Body of pancreas (tissue), 4 donors: ENCODE data around the gene SPRYD4. TPM values are rescaled to one million over a fixed set of nuclear protein-coding genes. Genes with fewer than 3 reads are reported as not detected.

Source experiments
- ATAC-seq: fragments of 150-250 bp; one replicate; pipeline ENCODE4 v1.9.1; 2016
- DNase-seq, 4 donors: peaks; one replicate each; pipeline ENCODE4 v3.0.0-alpha.2; 2019
- H3K27ac ChIP-seq, 4 donors: fragments of 200-600 bp; sonication (generic); 1 replicate in 3 of 4; 2 replicates in 1 of 4; pipeline versions ENCODE4 v1.5.1 to v1.6.1; 2016 to 2019; ENCODE audit warnings: mild to moderate bottlenecking in 1 of 4, mixed read lengths in 1 of 4, moderate library complexity in 1 of 4
- H3K27me3 ChIP-seq, 2 donors: fragments of 200-600 bp; sonication (generic); one replicate each; pipeline ENCODE4 v1.6.0; 2016; ENCODE audit warnings: mild to moderate bottlenecking in 1 of 2
- H3K36me3 ChIP-seq, 2 donors: fragments of 200-600 bp; sonication (generic); replicated peaks in 1 of 2; 2 replicates each; pipeline ENCODE4 v1.5.1; 2016; ENCODE audit warnings: low read depth in 2 of 2; ENCODE audit not compliant: insufficient read depth in 1 of 2
- H3K4me1 ChIP-seq: fragments of 200-600 bp; sonication (generic); one replicate; pipeline ENCODE4 v1.6.0; 2016
- H3K4me3 ChIP-seq, 2 donors: fragments of 200-600 bp; sonication (generic); 1 replicate in 1 of 2; 2 replicates in 1 of 2; pipeline ENCODE4 v1.5.1; 2016 to 2019
- H3K9me3 ChIP-seq, 3 donors: fragments of 200-600 bp; sonication (generic); 1 replicate in 2 of 3; 2 replicates in 1 of 3; pipeline ENCODE4 v1.5.1; 2016
- POLR2A ChIP-seq, 3 donors: fragments of 450-650 bp; IDR thresholded peaks; one replicate each; pipeline ENCODE4 v1.6.1; 2016; ENCODE audit warnings: antibody characterized with exemption in 3 of 3, mild to moderate bottlenecking in 2 of 3
- WGBS, 2 donors: methylation state at CpG; one replicate each; pipeline ENCODE4 v1.1.5; 2017; 5-methylcytosine and 5-hydroxymethylcytosine counted together
- intact Hi-C: fragments of 100-400 bp; cut with DNase I; formaldehyde crosslinking; loops from one replicate; pipeline ENCODE4 v1.15.1; 2023
- total RNA-seq, 2 donors: library from RNA; depleted of rRNA; stranded (reverse); fragments of >200 nt; gene quantifications; one replicate each; pipeline ENCODE4 v1.1.0, GENCODE V29; 2016
- TF ChIP-seq, protein P1 (sequence below), 7 experiments: fragments of 450-650 bp in 4 of 7; fragments of 200-600 bp in 3 of 7; sonication (generic) in 3 of 7; IDR thresholded peaks; one replicate each; pipeline ENCODE4 v1.5.1; 2016 to 2019; ENCODE audit warnings: antibody characterized with exemption in 7 of 7

SPRYD4 gene
- total RNA-seq, 2 donors from 2014 or later: 1.6 to 2.1 TPM

DNA sequence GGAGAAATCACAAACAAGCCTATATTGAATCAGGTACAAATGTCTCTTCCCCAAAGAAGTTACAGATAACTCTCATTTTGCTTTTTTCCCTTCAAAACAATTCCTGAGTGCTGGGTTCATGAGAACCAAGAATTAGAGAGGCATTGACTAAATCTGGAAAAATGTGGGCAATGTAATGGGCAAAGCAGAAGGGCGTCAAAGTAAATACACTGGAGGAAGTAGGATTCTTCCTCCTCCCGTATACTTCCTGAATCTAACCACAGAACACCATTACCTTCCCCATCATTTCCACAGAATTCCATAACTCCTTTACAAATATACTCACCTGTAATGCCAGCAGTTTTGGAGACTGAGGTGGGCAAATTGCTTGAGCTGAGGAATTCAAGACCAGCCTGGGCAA is 50.2 kb downstream of the SPRYD4 start:
- 44 to 49% methylated on average over 2 of the region's 2 CpGs for WGBS, 2 donors
- ATAC-seq (no peak), DNase-seq (no peak)
- Histone ChIP-seq H3K9me3 (no peaks in the 10 kb centered on the region), H3K4me1 (peaks cover 13% of the 10 kb centered on the region), H3K27ac (no peak overlapping the region), H3K4me3 (no peak overlapping the region), H3K36me3 (no peaks in the 10 kb centered on the region), H3K27me3 (no peaks in the 10 kb centered on the region)
- no peak for TF ChIP-seq POLR2A (IDR thresholded peaks at IDR 0.05)
- TF ChIP-seq, protein P1, sequence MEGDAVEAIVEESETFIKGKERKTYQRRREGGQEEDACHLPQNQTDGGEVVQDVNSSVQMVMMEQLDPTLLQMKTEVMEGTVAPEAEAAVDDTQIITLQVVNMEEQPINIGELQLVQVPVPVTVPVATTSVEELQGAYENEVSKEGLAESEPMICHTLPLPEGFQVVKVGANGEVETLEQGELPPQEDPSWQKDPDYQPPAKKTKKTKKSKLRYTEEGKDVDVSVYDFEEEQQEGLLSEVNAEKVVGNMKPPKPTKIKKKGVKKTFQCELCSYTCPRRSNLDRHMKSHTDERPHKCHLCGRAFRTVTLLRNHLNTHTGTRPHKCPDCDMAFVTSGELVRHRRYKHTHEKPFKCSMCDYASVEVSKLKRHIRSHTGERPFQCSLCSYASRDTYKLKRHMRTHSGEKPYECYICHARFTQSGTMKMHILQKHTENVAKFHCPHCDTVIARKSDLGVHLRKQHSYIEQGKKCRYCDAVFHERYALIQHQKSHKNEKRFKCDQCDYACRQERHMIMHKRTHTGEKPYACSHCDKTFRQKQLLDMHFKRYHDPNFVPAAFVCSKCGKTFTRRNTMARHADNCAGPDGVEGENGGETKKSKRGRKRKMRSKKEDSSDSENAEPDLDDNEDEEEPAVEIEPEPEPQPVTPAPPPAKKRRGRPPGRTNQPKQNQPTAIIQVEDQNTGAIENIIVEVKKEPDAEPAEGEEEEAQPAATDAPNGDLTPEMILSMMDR (IDR thresholded peaks at IDR 0.05): no peak
- intact Hi-C loops: loop anchor here (5.0 kb wide), 1 partner anchor 54 kb away; no protein-coding TSS in a partner anchor

DNA sequence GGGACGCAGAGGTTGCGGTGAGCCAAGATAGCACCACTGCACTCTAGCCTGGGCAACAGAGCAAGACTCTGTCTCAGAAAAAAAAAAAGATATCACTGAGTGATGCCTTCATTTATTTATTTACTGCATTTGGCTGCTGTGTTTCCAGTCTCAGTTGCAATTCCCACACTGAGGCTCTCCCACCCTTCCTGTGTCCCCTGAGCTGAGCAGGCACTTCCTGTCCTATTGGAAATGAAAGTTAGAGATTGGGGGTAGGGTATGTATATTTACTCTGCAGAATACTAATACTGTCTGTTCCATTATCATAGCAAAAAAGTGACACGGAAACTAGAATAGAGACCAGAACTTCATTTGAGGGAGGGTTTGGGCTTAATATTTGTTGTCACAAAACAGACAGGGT is 51.7 kb downstream of the SPRYD4 start:
- Histone ChIP-seq H3K27ac (peak overlapping the region in 1 of 4 donors; percentile 91), H3K36me3 (no peaks in the 10 kb centered on the region), H3K4me3 (no peak overlapping the region), H3K9me3 (no peaks in the 10 kb centered on the region), H3K4me1 (peaks cover 13% of the 10 kb centered on the region), H3K27me3 (no peaks in the 10 kb centered on the region)
- intact Hi-C loops: no loop called here
- ATAC-seq: no peak
- TF ChIP-seq POLR2A (IDR thresholded peaks at IDR 0.05): no peak
- TF ChIP-seq, protein P1 (IDR thresholded peaks at IDR 0.05): no peak
- 62 to 79% methylated on average over 3 of the region's 3 CpGs for WGBS, 2 donors
- no peak for DNase-seq

DNA sequence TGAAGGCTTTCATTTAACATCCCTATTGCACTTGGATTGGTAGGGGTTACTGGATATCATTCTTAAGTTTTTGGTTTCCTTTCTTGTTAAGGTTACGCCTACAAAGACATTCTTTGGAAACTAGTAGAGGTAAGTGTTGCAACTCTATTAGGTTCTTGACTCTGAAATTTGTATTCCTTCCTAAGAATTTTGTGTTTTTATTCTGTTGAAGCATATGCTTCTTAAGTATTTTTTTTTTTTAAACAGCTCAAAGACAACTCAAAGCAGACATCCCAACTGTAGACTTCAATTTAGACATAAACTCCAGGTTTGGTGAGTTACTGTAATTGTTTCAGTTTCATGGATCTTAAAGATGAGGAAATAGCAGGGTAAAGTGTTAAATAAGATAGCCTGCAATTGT is 52.1 kb downstream of the SPRYD4 start:
- Histone ChIP-seq H3K27me3 (no peaks in the 10 kb centered on the region), H3K36me3 (no peaks in the 10 kb centered on the region), H3K4me1 (peaks cover 13% of the 10 kb centered on the region), H3K9me3 (no peaks in the 10 kb centered on the region), H3K27ac (peak overlapping the region in 3 of 4 donors; percentile 41 to 91 (median 83)), H3K4me3 (no peak overlapping the region)
- DNase-seq: no peak
- intact Hi-C loops: no loop called here
- TF ChIP-seq, protein P1 (IDR thresholded peaks at IDR 0.05): no peak
- no peak for TF ChIP-seq POLR2A (IDR thresholded peaks at IDR 0.05)
- no peak for ATAC-seq
- 65 to 75% methylated on average over 1 of the region's 1 CpG for WGBS, 2 donors

DNA sequence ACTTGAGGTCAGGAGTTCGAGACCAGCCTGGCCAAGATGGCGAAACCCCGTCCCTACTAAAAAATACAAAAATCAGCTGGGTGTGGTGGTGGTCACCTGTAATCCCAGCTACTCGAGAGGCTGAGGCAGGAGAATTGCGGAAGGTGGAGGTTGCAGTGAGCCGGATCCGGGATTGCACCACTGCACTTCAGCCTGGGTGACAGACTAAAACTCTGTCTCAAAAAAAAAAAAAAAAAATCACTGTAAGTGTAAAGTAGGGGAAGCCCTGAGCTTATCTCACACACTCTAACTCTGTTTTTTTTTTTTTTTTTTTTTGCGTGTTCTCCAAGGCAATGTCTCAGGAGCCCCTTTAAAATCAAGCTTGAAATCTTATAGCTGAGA is 52.8 kb downstream of the SPRYD4 start:
- intact Hi-C loops: no loop called here
- DNase-seq (no peak), ATAC-seq (peak; percentile 6)
- TF ChIP-seq, protein P1 (IDR thresholded peaks at IDR 0.05): no peak
- TF ChIP-seq POLR2A (IDR thresholded peaks at IDR 0.05): no peak
- H3K27me3 ChIP-seq: no peaks in the 10 kb centered on the region
- H3K9me3 ChIP-seq: no peaks in the 10 kb centered on the region
- peak overlapping the region in 1 of 2 donors; percentile 46 for H3K4me3 ChIP-seq
- 40 to 62% methylated on average over 8 of the region's 8 CpGs for WGBS, 2 donors
- H3K27ac ChIP-seq: peak overlapping the region; percentile 66 to 91 (median 86)
- H3K36me3 ChIP-seq: no peaks in the 10 kb centered on the region
- H3K4me1 ChIP-seq: peaks cover 13% of the 10 kb centered on the region
